Body of pancreas (tissue), 4 donors: Measurements from ENCODE around the gene HUNK.

Experiments used
- POLR2A ChIP-seq, 3 donors: fragments of 450-650 bp; IDR thresholded peaks; one replicate each; pipeline ENCODE4 v1.6.1; 2016; ENCODE audit warnings: antibody characterized with exemption in 3 of 3, mild to moderate bottlenecking in 2 of 3
- TF ChIP-seq, protein P1 (sequence below), 7 experiments: fragments of 450-650 bp in 4 of 7; fragments of 200-600 bp in 3 of 7; sonication (generic) in 3 of 7; IDR thresholded peaks; one replicate each; pipeline ENCODE4 v1.5.1; 2016 to 2019; ENCODE audit warnings: antibody characterized with exemption in 7 of 7

DNA sequence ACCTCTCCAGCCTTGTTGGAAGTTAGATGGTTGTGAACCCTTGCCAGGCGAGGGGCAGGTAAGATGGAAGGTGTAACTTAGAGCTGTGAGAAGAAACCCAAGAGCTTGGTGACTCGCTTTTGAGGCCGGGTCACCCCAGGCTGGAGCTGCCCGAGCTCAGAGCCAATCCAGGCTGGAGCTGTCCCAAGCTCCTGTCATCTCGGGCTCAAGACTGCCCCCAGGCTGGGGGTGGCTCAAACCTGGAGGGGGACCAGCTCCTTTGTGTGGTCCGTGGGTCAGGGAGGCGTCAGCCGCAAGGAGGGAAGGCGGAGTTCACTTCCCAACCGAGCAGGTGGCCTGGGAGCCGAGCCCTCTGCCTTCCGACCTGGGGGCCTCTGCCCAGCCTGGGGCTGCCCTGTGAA lies 2.0 kb downstream of the HUNK start:
- TF ChIP-seq, protein P1, sequence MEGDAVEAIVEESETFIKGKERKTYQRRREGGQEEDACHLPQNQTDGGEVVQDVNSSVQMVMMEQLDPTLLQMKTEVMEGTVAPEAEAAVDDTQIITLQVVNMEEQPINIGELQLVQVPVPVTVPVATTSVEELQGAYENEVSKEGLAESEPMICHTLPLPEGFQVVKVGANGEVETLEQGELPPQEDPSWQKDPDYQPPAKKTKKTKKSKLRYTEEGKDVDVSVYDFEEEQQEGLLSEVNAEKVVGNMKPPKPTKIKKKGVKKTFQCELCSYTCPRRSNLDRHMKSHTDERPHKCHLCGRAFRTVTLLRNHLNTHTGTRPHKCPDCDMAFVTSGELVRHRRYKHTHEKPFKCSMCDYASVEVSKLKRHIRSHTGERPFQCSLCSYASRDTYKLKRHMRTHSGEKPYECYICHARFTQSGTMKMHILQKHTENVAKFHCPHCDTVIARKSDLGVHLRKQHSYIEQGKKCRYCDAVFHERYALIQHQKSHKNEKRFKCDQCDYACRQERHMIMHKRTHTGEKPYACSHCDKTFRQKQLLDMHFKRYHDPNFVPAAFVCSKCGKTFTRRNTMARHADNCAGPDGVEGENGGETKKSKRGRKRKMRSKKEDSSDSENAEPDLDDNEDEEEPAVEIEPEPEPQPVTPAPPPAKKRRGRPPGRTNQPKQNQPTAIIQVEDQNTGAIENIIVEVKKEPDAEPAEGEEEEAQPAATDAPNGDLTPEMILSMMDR (IDR thresholded peaks at IDR 0.05), result peak in 2 of 7 experiments; percentile 8 to 22
- TF ChIP-seq POLR2A (IDR thresholded peaks at IDR 0.05), result peak; percentile 23 to 62 (median 54)
